ENCODE data around the gene MTA3.
"Not testable (repeated sequence)": the region's sequence is repeated elsewhere in the genome, so short reads cannot be mapped to it uniquely, and the experiment has no call there.

Gene MTA3

GRCh38 chr2:42568401-42569115 is at the start of gene MTA3:
Gene MTA3 (plus strand): TSS chr2:42568632. CDS start chr2:42568746, 114 bp downstream.
- no peak for DNase-seq (ENCODE audit: low read depth)

GRCh38 chr2:42519624-42520023 is 48.8 kb upstream of the MTA3 start:
- no peak for DNase-seq (ENCODE audit: low read depth)

DNA sequence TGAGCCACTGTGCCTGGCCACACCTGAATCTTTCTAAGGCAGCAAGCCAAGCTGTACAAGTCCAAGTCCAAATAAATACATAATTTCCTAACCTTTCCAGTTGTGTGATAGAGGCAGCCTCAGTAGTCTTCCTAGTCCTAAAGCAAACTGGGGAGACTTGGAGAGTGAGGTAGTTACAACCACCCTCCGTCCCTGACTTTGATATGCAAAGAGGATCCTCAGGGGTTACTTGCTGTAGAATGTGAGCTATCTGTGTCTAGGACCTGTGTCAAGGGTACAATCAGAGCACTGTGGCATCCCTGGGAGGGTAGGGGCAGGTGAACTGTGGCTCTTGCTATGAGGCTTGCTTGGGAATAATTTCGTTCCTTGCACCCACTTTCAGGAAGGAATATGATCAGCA is 46.4 kb upstream of the MTA3 start:
- DNase-seq (ENCODE audit: low read depth) = no peak

- DNase-seq (ENCODE audit: low read depth) = no peak
These were observed 45.1 kb upstream of the MTA3 start for GRCh38 chr2:42523341-42523740.

- no peak for DNase-seq (ENCODE audit: low read depth)
These were observed 36.0 kb upstream of the MTA3 start for GRCh38 chr2:42532397-42532796.

GRCh38 chr2:42537493-42537892 is 30.9 kb upstream of the MTA3 start:
- no peak for DNase-seq (ENCODE audit: low read depth)

- DNase-seq (ENCODE audit: low read depth) = no peak
These were observed 25.6 kb upstream of the MTA3 start for GRCh38 chr2:42542871-42543270.

- DNase-seq (ENCODE audit: low read depth) = no peak
These were observed 23.3 kb upstream of the MTA3 start for GRCh38 chr2:42545023-42545721.

DNA sequence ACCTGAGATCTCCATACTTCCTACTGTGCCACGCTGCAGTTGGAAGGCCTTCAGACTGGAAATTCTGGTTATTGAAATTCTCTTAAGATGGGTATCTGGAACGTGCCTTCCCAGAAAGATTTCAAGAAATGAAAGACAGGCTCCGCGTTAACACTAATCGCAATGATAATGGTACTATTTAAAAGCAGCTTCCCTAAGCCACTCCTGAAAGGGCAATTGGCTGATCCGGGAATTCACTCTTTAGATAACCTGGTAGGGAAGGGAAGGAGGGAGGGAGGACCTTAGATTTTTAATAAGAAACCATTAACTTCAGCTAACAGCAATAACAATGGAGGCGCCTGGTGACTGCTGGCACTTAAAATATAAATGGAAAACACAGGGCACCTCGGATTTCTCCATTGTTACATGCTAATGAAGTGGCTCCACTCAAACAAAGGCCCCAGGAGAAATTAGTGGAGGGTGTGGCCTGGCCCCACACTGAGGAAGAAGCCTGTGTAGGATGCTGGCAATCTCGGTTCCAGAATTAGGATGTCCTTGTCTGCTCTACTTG is 22.5 kb upstream of the MTA3 start:
- no peak for DNase-seq (ENCODE audit: low read depth)

DNA sequence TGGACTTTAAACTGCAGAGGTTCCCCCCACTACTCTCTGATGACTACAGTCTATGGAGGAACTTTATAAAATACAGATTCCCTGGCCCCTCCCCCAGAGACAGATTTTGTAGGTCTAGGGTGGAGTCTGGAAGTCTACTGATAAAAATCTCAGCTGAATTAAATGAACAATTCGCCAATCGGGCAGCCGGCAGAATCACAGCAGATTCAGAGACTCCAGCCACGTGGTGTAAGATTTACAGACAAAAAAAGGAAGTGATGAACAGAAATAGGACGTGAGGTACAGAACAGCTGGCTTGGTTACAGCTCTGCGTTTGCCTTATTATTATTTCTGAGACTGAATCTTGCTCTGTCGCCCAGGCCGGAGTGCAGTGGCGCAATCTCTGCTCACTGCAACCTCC is 21.4 kb upstream of the MTA3 start:
- no peak for DNase-seq (ENCODE audit: low read depth)

GRCh38 chr2:42547446-42548295 is 20.8 kb upstream of the MTA3 start:
- no peak for DNase-seq (ENCODE audit: low read depth)

DNA sequence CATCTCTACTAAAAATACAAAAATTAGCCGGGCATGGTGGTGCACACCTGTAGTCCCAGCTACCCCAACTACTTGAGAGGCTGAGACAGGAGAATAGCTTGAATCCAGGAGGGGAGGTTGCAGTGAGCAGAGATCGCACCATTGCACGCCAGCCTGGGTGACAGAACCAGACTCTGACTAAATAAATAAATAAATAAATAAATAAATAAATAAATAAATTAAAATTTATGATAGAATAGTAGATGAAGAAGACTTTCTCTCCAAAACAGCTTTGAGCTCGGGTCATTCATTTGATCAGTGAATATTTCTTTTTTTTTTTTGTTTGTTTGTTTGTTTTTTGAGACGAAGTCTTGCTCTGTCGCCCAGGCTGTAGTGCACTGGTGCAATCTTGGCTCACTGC is 17.6 kb upstream of the MTA3 start:
- no peak for DNase-seq (ENCODE audit: low read depth)

- no peak for DNase-seq (ENCODE audit: low read depth)
These were observed 14.0 kb upstream of the MTA3 start for GRCh38 chr2:42554392-42554791.

DNA sequence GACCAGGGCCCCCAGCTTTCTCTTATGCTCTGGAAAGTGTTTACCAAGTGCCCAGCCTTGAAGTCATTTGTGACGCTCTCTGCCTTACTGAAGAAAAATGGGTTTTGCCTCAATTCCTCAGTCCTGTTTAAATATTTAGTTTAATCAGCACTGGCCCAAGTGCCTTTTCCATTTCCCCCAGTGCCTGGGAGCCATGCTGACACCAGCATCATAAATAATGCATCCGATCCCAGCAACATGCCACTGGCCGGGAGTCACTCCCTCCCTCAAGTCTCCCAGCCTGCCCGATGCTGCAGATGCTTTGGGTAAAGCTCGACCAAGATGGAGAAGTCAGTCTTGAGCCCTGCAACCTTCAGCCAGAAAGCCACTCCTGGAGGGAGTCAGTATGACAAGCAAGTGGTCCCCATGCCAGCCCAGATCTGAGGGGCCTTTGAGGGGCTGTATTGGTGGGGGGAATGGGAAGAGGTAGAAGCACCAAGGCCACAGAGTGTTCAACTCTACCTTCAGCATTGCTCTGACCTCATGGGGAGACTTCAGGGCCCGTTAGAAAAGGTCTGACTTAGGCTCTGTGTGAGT is 12.0 kb upstream of the MTA3 start:
- DNase-seq (ENCODE audit: low read depth) = no peak

DNA sequence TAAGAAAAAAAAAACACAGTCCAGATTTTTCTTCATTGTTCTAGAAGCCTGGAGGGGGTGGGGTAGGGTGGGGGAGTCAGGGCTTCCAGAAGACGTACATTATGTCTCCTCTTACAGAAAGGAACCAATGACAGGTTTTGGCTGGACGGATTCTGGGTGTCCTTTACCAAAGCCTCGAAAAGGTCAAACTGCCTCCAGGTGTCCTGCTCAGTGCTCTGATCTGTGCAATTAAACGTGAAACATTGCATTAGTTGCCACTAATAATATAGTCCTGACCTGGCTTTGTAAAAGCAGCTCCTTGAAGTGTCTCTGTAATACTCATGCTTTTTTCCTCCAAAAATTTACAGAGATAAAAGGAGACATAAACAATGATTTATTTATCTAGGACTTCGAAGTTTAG is 11.1 kb upstream of the MTA3 start:
- DNase-seq (ENCODE audit: low read depth) = no peak

- DNase-seq (ENCODE audit: low read depth) = no peak
These were observed 9.6 kb upstream of the MTA3 start for GRCh38 chr2:42558827-42559226.

- DNase-seq (ENCODE audit: low read depth) = not testable (repeated sequence)
These were observed 8.3 kb upstream of the MTA3 start for GRCh38 chr2:42560133-42560532.

DNA sequence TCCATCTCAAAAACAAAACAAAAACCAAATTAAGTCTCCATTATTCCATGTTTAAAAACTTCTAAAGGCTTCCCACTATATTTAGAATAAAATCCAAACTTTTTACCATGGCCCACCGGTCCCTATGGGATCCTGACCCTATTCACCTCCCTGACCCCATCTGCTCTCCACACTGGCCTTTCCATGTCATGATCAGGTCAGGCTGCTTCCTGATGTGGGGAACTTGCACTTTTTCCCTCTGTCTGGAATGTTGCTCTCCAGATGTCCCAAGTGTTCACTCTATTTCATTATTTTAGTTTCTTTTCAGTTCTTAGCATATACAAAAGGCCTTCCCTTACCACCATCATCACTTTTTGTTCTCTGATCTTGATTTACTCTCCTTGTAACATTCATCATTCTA is 7.5 kb upstream of the MTA3 start:
- no peak for DNase-seq (ENCODE audit: low read depth)

GRCh38 chr2:42562474-42563144 is 5.8 kb upstream of the MTA3 start:
- no peak for DNase-seq (ENCODE audit: low read depth)

DNA sequence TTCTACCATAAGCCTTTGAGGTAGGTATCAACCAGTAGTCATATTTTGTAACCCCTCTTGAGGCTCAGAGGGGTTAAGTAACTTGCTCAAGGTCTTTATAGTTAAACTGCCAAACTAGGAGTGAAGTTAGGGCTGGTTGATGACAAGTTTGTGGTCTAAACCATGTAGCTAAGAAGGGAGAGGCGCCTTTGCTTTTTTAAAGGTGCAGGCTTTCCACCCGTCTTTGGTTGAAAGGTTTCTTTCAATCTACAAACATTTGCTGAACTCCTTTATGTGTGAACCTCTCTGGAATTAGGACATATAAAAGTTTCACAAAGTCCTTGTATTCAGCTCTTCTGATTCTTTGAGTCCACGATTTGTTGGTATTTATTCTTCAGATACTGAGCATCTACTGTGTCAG is 2.4 kb upstream of the MTA3 start:
- no peak for DNase-seq (ENCODE audit: low read depth)

DNA sequence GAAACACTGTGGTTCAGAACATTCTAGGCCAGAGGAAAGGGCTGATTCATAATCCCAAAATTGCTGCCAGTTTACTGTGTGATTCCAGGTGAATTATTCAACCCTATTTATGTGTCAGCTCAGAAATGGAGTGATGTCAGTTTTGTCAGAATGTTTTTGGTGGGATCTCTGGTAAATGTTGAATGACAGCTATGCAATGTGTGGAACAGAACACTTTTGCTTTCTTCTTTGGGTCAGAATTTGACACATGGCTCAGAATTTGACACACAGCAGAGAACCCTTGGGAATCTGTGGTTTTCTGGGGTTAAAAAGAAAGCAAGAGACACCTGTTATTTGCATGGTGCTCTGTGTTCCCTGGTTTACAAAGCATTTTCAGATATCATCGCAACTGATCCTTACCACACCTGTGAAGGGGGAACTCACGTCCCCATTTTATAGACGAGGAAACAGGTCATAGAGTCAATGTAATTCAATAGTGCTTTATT is 1.6 kb upstream of the MTA3 start:
- DNase-seq (ENCODE audit: low read depth) = no peak

DNA sequence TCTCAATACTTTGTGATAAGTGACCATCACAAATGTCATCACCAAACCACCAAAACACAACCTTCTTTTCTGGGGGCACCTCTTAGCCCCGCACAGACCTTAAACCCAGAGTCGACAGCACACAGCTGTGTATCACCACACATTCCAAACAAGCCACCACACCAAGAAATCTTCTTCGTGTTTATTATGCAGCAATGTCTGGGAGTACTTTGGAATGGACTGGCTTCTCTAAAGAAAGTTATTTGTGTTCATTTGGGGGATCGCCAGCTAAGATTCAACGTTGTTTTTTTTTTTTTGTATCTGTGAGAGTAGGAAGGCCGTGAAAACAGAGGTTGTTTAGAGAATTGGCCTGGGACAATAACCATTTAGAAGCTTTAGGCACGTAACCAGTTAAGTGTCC is 1.1 kb upstream of the MTA3 start:
- no peak for DNase-seq (ENCODE audit: low read depth)
